GM12801 (cell line): ENCODE measurements around the gene ASRGL1.

Experiments
- TF ChIP-seq, protein P1 (sequence below): IDR thresholded peaks from one replicate; pipeline ENCODE4 v1.5.1; 2011; ENCODE audit warnings: control low read depth; ENCODE audit not compliant: insufficient read length; ENCODE audit errors: extremely low read depth

ASRGL1 gene

DNA sequence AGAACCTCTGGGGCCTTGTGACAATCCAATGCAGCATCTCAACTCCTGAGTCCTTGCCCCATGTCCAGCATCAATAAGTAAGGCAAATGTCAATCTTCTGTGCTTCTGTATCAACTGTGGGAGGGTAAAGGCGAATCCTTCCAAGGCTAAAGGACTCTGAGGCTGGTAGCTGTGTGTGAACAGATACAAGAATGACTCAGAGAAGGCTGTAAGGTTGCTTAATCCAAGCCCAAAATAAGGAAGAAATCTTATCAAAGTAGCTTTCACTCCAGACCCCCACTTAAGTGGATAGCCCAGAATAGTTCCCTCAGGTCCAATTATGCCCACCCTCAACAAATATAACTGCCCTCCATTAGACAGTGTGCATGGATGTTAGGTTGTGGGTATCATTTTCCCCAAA is 53.5 kb downstream of the ASRGL1 start:
- TF ChIP-seq, protein P1, sequence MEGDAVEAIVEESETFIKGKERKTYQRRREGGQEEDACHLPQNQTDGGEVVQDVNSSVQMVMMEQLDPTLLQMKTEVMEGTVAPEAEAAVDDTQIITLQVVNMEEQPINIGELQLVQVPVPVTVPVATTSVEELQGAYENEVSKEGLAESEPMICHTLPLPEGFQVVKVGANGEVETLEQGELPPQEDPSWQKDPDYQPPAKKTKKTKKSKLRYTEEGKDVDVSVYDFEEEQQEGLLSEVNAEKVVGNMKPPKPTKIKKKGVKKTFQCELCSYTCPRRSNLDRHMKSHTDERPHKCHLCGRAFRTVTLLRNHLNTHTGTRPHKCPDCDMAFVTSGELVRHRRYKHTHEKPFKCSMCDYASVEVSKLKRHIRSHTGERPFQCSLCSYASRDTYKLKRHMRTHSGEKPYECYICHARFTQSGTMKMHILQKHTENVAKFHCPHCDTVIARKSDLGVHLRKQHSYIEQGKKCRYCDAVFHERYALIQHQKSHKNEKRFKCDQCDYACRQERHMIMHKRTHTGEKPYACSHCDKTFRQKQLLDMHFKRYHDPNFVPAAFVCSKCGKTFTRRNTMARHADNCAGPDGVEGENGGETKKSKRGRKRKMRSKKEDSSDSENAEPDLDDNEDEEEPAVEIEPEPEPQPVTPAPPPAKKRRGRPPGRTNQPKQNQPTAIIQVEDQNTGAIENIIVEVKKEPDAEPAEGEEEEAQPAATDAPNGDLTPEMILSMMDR = no peak

DNA sequence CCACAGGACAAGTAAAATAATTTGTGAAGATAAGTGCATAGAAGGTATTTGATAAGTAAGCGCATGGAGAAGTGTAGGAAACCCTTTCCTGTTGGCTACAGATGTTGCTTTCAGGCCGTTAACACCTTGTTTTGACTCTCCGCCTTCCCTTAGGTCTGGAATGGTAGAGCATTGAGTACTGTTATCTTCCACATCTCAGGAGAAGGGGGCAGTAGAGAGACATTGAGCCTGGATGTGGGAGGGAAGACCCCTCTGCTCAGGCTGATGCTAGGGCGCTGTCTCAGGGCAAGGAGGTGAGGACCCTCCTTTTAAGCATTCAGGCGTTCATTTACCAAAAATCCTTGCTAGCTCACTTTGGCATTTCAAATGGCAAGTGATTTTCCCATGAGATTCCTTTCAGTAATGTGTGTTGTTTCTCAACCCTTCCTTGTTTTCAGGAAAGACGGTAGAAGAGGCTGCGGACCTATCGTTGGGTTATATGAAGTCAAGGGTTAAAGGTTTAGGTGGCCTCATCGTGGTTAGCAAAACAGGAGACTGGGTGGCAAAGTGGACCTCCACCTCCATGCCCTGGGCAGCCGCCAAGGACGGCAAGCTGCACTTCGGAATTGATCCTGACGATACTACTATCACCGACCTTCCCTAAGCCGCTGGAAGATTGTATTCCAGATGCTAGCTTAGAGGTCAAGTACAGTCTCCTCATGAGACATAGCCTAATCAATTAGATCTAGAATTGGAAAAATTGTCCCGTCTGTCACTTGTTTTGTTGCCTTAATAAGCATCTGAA is 54.6 kb downstream of the ASRGL1 start:
- TF ChIP-seq, protein P1 = no peak

DNA sequence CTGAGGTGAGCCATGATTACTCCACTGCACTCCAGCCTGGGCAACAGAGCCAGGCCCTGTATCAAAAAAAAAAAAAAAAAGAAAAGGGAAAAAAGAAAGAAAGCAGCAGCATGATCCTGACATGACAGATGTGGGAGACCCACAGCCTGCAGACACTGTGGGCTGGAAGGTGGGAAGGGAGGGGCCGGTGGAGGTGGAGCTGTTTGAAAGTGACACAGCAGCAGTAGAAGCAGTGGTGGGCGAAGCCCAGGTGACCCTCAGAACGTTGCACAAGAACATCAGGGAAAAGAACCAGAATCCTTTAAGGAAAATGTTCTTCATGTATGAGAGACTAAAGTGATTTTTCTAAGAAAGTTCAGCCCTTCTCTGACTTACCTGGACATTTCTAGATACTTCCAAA is 55.3 kb downstream of the ASRGL1 start:
- TF ChIP-seq, protein P1 = no peak

DNA sequence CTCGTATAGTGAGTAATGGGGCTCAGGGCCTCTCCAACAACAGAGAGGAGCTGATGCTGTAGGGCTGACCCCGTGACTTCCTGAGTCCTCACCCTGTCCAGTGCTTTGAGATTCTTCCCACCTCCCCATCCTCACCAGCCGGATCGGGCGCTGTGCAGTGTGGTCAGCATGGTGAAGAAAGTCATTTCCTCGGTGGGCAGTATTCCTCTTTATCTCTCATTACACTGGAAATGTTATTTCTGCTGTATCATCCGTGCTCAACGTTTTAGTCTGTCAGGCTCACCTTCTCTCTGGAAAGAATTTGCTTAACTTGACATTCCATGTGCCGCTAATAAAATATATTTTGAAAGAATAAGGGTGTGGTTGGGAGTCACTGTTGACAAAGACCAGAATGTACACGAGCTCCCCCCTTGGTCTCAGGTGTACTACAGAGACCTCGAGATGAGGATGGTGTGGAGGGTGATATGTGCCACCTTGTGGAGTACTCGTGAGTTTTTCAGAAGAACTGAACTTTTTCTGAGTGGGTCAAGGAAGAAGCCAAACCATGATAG is 55.9 kb downstream of the ASRGL1 start:
- TF ChIP-seq, protein P1 = no peak

DNA sequence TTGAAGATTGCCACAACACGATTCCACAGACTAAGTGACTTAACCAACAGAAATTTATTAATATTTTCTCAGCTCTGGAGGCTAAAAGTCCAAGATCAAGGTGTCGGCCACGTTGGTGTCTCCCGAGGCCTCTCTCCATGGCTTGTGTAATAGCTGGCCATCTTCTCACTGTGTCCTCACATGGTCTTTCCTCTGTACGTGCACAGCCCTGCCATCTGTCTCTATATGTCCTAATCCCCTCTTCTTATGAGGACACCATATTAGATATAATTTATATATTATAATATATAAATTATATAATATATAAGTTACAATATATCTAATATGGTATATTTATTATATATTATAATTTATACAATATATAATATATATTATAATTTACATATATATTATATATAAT is 56.5 kb downstream of the ASRGL1 start:
- TF ChIP-seq, protein P1 = no peak

DNA sequence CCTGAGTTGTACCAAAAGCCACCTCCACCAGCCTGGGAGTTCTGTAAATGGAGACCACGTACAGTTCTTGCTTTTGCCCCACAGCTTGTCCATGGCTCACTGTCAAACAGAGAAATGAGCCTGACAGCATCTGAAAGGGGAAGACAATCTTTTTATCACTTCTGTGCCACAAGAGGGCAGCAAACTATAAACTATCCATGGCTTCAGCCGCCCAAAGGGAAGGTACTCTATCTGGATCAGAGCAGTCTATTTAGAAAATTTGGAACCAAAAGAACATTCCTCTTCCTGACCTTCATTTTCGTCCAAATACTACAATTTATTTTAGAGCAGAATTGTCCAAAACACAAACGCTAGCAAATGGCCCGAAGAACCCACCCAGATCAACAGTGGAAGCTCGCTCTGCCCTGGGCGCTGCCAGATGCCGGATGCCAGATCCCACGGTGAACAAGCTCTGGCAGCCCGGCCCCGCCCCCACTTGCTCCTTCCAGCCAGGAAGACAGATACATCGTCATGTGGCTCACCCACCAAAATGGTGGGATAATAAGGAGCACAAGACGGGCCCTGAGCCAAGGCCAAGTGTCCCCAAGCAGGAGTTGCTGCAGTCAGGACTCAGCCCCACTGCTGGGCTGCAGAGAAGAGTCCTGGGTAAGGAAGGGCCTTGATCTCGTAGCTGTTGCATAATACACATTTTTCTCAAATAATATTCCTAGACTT is 57.7 kb downstream of the ASRGL1 start:
- TF ChIP-seq, protein P1 = no peak

DNA sequence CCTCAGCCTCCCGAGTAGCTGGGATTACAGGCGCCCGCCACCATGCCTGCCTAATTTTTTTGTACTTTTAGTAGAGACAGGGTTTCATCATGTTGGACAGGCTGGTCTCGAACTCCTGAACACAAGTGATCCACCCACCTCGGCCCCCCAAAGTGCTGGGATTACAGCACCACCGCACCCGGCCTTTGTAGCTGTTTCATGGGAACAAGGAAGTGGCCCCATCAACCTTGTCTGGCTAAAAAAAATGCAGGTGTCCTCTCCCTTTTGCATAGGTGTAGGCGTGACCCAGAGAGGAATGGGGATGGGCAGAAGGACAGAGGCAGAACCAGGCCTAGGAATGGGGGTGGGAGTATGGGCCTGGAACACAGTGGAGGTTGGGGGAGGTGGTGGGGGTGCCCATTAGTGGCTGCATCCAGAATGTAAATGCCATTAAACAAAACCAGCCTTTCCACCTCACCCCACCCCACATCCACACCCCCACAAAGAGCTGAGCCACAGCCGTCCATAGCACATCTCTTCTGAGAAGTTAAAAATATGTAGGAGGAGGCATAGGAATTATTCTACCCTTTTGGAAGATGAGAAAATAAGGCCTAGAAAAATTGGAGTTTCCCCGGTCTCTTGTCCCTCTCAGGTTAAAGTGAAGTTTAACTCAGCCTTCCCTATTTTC is 58.8 kb downstream of the ASRGL1 start:
- TF ChIP-seq, protein P1 = no peak
